ENCODE measurements around the gene LRRK1. TPM values are rescaled to one million over a fixed set of nuclear protein-coding genes. Genes with fewer than 3 reads are reported as not detected.
"Not testable (repeated sequence)": the region's sequence is repeated elsewhere in the genome, so short reads cannot be mapped to it uniquely, and the experiment has no call there.

The LRRK1 gene
- total RNA-seq, 1 donor from 2014 or later = 15.7 TPM

GRCh38 chr15:101095796-101096406, 176.7 kb downstream of the LRRK1 start:
- not testable (repeated sequence) for DNase-seq (ENCODE audit: low spot score)

GRCh38 chr15:101097111-101097510, 178.0 kb downstream of the LRRK1 start:
- DNase-seq (ENCODE audit: low spot score) = no peak

- no peak for DNase-seq (ENCODE audit: low spot score)
These were observed 180.0 kb downstream of the LRRK1 start for GRCh38 chr15:101099183-101099582.

- no peak for DNase-seq (ENCODE audit: low spot score)
These were observed 181.0 kb downstream of the LRRK1 start for GRCh38 chr15:101100118-101100517.

GRCh38 chr15:101100593-101101442, 181.7 kb downstream of the LRRK1 start:
- DNase-seq (ENCODE audit: low spot score) = no peak

- no peak for DNase-seq (ENCODE audit: low spot score)
These were observed 182.5 kb downstream of the LRRK1 start for GRCh38 chr15:101101676-101102075.

- DNase-seq (ENCODE audit: low spot score) = no peak
These were observed 183.6 kb downstream of the LRRK1 start for GRCh38 chr15:101102746-101103145.

- no peak for DNase-seq (ENCODE audit: low spot score)
These were observed 184.4 kb downstream of the LRRK1 start for GRCh38 chr15:101103598-101103997.

- DNase-seq (ENCODE audit: low spot score) = no peak
These were observed 185.0 kb downstream of the LRRK1 start for GRCh38 chr15:101104141-101104540.

GRCh38 chr15:101105059-101105891, 186.1 kb downstream of the LRRK1 start:
- DNase-seq (ENCODE audit: low spot score) = no peak

GRCh38 chr15:101107101-101107500, 187.9 kb downstream of the LRRK1 start:
- no peak for DNase-seq (ENCODE audit: low spot score)

GRCh38 chr15:101107625-101108460, 188.7 kb downstream of the LRRK1 start:
- DNase-seq (ENCODE audit: low spot score) = no peak

GRCh38 chr15:101108461-101108775, 189.3 kb downstream of the LRRK1 start:
- no peak for DNase-seq (ENCODE audit: low spot score)

GRCh38 chr15:101108791-101109190, 189.6 kb downstream of the LRRK1 start:
- DNase-seq (ENCODE audit: low spot score) = no peak

- no peak for DNase-seq (ENCODE audit: low spot score)
These were observed 191.8 kb downstream of the LRRK1 start for GRCh38 chr15:101110681-101111569.

GRCh38 chr15:101111570-101112262, 192.6 kb downstream of the LRRK1 start:
- no peak for DNase-seq (ENCODE audit: low spot score)

- no peak for DNase-seq (ENCODE audit: low spot score)
These were observed 193.4 kb downstream of the LRRK1 start for GRCh38 chr15:101112336-101113113.

- no peak for DNase-seq (ENCODE audit: low spot score)
These were observed 194.2 kb downstream of the LRRK1 start for GRCh38 chr15:101113114-101114005.

Data from mucosa of gallbladder (tissue), 1 donor.